GM21576 (cell line): ENCODE results near the gene KRR1.
A peak's percentile ranks its signal among the peaks of the same experiment; 100 is the strongest.
"Not testable (repeated sequence)": the region's sequence is repeated elsewhere in the genome, so short reads cannot be mapped to it uniquely, and the experiment has no call there.

ENCODE experiments used
- ATAC-seq: cut with Tn5 transposase; IDR thresholded peaks from one replicate; pipeline ENCODE4 v1.9.1; 2021; ENCODE audit warnings: mild to moderate bottlenecking, moderate library complexity; ENCODE audit not compliant: unreplicated experiment

KRR1 gene

DNA sequence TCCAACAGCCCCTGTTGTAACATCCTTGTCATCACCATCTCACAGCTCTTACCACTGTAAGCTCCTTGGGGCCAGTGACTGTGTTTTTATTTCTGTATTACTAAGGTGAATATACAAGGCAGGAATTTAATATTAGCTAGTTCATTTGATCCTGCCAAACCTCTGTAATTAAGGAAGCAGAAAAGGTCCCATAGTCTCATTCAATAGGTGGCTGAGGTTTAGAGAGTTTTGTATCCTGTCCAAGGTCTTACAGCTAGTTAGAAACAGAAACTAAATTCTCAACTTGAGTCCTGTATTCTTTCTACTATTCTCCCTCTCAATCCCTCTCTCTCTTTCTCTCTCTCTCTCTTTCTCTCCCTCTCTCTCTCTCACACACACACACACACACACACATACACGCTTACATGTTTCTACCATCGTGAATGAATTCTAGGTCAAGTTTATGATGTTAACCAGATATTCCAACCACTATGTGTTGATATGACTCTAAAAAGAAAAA lies 31.4 kb downstream of the KRR1 start:
- ATAC-seq, result peak; percentile 32

DNA sequence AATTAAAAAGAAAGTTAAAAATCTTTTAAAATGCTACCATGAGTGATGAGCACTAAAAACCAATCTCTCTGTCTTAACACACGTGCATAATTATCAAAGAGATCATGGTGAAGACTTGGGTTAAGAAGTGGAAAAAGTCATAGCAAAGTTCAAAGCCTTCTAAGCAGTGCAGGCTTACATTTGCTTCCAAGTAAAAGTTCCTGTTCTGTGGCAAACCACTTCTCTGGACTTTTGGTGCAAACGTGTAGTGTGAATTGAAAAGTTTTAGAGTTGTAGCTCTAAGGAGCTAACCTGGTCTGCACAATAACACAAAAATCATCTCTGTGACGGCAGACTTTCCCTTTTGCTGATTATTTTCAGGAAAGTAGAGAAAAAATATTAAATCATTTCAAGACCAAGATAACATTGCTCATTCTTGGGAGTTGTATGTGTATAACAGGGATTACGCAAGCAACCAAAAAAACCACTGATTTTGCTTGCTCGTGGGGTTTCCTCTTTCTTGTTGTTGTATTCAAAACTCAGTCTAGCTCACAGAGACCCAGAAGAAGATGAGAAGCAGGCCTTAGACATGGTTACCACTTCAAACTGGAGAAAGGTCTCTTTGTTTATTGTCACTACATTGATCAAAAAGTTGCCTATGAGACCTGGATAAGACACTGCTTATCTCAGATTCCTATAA lies 33.2 kb downstream of the KRR1 start:
- ATAC-seq, result no peak

DNA sequence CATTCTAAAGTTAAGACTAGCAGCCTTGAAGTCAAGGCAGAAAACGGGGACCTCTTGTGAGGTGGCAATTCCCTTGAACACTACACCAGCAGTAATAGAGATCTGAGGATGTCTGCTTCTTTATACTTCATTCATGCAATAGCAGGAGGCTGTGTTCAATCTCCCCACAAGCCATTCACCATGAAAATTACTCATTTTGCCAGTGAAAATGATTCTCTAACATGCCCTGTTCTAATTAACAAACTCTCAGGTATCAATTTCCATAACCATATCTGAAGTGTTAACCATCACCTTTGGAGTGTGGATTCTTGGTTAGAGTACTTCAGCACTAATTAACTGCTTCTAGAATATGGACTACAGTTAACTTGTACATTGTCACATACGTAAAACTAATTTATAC lies 34.3 kb downstream of the KRR1 start:
- no peak for ATAC-seq

DNA sequence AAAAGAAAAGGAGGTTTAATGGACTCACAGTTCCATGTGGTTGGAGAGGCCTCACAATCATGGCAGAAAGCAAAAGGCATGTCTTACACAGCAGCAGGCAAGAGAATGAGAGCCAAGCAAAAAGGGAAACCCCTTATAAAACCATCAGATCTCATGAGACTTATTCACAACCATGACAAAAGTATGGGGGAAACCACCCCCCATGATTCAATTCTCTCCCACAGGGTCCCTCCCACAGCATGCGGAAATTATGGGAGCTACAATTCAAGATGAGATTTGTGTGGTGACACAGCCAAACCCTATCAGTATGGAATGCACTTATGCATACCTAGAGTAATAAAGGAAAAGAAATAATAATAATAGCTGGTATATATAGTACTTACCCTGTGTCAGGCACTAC lies 35.3 kb downstream of the KRR1 start:
- ATAC-seq, result no peak

DNA sequence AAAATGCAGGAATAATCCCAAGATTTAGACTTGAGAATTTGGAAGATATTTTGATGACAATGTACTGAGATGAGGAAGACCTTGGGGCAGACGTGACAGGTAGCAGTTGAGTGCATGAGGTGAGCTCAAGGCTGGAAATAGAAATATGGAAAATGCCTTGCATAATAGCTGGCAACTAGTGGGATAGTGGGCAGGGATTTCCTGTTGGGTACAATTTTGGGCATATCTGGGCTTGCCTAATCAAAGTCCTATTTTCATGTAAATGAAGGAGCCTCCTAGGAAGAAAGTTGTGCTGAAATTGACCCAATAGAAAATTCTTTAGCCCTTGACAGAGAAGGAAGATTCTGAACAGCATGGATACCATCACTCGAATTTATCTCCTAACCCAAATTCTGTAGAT lies 37.3 kb downstream of the KRR1 start:
- ATAC-seq, result no peak

DNA sequence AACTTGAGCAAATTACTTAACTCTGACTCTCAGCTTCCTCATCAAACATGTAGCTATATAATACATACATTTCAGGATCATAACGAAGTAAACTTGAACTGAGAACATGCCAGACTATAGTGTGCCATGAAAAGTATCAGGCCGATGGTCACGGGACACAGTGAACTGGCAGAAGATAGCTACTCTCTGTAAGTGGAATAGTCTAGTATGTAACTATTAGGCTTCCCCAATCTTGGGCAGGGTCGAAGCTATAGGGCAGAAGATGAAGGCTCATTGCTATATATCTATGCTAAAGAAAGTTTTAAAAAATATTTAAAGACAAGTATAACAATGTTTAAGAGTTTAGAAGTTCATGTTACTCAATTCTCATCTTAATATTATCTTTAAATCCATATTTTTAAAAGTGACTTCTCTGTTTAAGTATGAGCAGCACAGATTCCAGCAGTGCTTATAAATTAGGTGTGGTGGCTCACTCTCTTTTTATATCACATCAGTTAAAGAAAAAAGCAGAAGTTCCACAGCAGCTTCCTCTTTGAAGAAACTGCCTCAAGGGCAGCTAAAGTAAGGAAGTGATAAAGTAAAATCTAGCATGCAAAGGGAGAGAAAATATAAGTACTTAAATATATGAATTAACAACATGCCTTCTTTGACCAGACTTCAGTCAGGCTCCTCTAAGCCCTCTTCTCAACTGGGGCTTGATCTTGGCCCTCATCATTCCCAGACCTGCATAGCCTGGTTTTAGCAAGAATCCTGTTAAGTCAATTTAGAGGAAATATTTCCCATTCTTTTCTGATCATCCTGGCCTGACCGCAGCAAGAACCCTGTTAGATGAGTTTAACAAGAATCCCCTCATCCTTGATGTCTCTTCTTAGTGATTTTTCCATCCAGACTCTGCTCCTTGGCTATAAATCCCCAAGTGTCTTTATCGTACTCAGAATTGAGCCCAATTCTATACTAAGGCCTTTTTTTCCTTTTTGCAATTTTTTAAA lies 39.2 kb downstream of the KRR1 start:
- peak; percentile 86 for ATAC-seq

DNA sequence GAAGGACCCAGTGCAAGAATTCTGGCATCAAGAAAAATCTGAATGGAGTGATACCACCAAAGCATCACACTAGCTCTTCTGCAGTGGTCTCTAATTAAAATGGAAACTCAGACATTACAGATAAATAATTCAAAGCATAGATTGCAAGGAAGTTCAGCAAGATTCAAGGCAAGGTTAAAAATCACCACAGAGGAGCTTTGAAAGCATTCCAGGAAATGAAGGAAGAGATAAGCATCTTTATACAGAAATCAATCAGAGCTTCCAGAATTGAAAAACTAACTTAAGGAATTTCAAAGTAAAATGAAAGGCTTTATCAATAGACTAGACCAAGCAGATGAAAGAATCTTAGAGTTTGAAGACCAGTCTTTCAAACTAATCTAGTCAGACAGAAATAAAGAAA lies 51.2 kb downstream of the KRR1 start:
- no peak for ATAC-seq

DNA sequence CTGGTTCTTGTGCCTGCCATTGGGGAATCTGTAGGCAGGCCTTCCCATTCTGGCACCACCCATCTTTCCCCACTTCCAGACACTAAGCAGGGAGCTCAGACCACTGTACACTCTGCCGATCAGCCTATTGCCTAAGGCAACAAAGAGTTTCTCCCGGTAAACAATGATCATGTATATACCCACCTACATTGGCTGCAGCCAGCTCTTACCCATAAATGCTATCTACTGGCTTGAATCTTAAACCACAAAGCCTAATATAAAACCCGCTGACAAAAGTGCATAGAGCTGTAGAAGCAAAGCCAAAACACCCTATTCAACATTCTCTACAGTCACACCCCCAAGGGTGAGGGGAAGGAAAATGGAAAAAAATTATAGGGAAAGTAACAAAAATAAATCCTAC lies 51.7 kb downstream of the KRR1 start:
- no peak for ATAC-seq

DNA sequence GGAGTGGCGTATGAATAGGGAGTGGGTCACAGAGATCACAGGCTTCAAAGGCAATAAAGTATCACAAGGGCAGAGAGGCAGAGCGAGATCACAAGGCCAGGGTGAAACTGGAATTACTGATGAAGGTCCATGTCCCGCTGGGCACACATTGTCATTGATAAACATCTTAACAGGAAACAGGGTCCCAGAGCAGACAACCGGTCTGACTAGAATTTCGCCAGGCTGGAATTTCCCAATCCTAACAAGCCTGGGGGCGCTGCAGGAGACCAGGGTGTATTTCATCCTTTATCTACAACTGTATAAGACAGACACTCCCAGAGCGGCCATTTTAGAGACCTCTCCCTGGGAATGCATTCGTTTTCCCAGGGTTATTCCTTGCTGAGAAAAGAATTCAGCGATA lies 53.5 kb downstream of the KRR1 start:
- not testable (repeated sequence) for ATAC-seq

DNA sequence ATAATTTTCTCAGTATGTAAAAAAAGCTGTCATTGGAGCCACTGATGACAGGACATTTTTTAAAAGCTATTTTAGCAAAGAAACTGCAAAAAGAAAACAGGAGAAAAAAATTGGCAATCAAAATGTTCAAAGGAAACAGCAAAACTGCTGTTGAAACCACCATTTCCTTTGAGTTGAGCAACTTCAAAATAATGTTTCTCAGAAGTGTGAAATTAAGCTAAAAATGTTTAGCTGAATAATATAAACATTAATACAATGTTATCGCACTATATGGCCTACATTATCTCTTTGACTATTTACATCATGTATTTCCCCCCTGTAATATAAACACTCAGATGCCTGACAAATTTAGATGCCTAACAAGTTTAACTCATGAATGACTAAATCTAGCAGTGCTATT lies 54.2 kb downstream of the KRR1 start:
- ATAC-seq, result no peak

DNA sequence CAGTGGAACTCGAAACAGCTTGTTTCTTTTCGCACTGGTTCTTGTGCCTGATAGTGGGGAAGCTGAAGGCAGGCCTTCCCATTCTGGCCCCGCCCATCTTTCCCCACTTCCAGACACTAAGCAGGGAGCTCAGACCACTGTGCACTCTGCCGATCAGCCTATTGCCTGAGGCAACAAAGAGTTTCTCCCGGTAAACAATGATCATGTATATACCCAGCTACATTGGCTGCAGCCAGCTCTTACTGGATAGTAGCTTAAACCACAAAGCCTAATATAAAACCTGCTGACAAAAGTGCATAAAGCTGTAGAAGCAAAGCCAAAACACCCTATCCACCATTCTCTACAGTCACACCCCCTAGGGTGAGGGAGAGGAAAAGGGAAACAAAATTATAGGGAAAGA lies 55.6 kb downstream of the KRR1 start:
- no peak for ATAC-seq

DNA sequence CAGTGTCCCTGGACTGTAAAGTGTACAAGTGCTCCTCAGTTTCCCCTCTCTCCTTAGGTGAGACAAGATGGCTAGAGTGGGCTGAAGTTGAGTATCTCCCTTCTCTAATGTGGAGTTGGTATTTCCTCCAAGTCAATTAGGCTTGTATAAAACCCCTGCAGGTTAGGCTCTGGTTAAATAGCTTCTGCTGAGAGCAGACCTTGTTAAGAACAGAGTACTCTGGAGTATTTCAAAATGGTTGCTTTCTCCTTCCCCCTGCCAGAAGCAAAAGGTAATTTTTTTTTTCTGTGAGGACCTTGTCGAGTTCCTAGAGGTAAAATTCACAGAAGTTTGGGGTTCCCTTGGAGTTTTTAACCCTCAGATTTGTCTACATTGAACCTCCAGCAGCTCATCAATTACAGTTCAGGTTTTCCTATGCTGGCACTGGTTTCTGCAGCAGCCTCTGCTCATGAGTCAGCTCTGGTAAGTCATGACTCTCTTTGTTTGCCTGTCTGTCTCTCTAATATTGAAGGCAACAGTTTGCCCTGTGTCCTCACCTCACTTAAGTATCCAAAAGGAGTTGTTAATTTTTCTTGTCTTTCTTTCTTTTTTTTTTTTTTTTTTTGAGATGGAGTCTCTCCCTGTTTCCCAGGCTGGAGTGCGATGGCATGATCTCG lies 58.6 kb downstream of the KRR1 start:
- no peak for ATAC-seq

DNA sequence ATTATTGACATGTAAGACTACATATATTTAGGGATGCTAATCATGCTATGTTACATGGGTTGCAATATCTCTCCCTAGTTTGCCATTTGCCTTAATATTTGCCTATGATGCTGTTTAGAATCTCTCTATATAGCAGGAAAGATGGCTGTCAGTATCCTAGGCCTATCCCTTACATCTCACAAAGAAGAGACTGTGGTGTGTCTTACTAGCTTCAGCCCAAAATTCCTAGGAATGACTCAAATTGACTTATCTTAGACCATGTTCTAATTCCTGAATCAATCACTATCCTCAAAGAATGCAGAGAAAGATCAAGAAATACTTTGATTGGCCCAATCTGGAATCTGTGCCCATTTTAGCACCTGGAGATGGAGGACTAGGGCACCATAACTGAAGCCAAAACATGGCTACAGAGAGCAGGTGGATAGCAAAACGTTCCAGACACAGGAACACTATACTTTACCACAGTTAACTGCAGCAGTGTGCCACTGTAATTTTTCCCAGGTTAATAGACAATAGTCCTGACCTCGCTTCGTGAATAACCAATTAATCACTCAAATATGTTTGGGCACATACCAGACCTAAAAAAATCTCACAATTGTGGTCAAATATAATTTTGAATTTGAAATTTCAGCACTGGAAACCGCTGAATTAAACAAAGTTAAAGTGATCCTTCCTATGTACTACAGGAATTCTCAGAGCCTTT lies 63.6 kb downstream of the KRR1 start:
- ATAC-seq, result no peak

DNA sequence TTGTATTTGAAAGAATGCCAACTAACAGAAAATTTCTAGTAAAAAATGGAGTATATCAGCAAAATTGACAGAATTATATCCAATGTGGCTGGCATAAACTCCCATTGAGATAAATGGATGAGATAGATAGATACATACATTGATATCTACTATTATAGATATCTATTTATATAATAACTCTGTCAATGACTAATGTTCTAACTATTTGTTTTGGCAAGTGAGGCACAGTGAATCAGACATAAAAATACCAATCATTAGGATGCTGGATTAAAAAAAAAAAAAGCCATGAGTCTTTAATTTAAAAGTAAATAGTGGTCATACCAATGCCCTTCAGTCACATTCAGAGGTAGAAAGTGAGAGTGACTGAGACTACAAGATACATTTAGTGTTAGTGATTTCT lies 64.6 kb downstream of the KRR1 start:
- ATAC-seq, result no peak

DNA sequence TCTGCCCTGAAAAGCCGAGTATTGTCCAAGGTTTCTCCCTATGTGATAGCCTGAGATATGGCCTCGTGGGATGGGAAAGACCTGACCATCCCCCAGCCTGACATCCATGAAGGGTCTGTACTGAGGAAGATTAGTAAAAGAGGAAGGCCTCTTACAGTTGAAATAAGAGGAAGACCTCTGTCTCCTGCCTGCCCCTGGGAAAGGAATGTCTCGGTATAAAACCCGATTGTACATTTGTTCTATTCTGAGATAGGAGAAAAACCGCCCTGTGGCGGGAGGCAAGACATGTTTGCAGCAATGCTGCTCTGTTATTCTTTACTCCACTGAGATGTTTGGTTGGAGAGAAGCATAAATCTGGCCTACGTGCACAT lies 66.3 kb downstream of the KRR1 start:
- not testable (repeated sequence) for ATAC-seq

DNA sequence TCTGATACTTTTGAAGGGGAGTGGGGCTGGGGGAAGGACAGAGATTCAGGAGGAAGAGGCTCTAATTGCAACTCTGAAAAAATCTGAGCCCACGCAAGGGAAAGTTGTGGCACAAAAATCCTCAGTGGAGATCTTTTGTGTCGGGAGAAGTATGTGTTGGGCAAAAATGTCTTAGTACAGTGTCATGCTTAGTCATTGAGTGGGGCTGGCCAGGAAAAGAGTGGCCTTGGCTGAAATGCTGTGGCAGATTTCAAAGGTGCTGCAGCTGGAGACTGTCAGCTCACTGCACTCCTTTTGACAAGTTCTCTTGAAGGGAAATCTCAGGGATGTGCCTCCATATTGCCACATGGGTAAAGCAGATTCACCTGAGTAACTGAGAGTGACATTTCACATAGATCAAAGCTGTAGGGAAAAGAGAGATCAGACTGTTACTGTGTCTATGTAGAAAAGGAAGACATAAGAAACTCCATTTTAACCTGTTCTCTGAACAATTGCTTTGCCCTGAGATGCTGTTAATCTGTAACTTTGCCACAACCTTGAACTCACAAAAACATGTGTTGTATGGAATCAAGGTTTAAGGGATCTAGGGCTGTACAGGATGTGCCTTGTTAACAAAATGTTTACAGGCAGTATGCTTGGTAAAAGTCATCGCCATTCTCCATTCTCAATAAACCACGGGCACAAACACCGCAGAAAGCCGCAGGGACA lies 66.8 kb downstream of the KRR1 start:
- no peak for ATAC-seq

DNA sequence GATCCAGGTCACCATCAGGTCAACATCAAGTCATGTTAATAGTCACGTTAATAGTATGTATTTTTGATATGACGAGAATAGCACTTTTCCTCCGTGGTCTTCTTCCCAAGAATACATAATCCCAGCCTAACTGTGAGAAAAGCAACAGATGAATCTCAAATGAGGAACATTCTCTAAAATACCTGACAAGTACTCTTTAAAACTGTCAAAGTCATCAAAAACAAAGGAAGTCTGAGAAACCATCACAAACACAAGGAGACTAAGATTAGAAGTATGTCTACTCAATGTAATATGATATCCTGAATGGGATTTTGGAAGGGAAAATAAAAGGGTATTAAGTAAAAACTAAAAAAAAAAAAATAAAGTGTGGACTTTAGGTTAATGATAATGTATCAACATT lies 67.7 kb downstream of the KRR1 start:
- no peak for ATAC-seq

DNA sequence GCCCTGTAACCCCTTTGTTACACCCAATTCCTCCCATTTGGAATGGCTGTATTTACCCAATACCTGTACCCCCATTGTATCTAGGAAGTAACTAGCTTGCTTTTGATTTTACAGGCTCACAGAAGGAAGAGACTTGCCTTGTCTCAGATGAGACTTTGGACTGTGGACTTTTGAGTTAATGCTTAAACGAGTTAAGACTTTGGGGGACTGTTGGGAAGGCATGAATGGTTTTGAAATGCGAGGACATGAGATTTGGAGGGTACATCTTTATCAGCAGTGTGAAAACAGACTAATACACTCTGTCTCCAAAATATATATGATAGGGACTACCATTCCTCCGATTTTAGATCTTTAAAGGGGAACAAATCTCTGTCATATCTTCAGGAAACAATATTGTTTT lies 69.0 kb downstream of the KRR1 start:
- not testable (repeated sequence) for ATAC-seq

DNA sequence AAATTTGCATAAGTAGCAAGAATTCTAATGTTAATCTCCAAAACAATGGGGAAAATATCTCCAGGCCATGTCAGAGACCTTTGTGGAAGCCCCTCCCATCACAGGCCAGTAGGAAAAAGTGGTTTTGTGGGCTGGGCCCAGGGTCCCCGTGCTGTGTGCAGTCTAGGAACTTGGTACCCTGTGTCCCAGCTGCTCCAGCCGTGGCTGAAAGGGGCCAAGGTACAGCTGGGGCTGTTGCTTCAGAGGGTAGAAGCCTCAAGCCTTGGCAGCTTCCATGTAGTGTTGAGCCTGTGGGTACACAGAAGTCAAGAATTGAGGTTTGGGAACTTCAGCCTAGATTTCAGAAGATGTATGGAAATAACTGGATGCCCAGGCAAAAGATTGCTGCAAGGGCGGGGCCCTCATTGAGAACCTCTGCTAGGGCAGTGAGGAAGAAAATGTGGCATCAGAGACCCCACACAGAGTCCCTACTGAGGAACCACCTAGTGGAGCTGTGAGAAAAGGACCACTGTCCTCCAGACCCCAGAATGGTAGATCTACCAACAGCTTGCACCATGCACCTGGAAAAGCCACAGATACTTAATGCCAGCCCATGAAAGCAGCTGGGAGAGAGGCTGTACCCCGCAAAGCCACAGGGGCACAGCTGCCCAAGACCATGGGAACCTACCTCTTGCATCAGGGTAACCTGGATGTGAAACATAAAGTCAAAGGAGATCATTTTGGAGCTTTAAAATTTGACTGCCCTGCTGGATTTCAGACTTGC lies 69.5 kb downstream of the KRR1 start:
- not testable (repeated sequence) for ATAC-seq
